Measurements from ENCODE around the gene ATP5ME. TPM values are rescaled to one million over a fixed set of nuclear protein-coding genes. Genes with fewer than 3 reads are reported as not detected.
A peak's percentile ranks its signal among the peaks of the same experiment; 100 is the strongest.

ATP5ME gene
- total and polyA plus RNA-seq, 2 of the 13 experiments (the other 11 are each of a cell fraction or from before 2014, with no cell fraction given), result 305 to 753 TPM

- TF ChIP-seq ZHX2 (IDR thresholded peaks at IDR 0.05; ENCODE audit: low read depth), result no peak; the same call in 1 of the 2 replicates
- no peak for TF ChIP-seq ZHX2 (CRISPR knock-in tag; IDR thresholded peaks at IDR 0.05; ENCODE audit: borderline replicate concordance)
- no peak for TF ChIP-seq ZNF737 (CRISPR knock-in tag; IDR thresholded peaks at IDR 0.05; ENCODE audit: borderline replicate concordance)
- peak; percentile 89 for TF ChIP-seq HIC2 (CRISPR knock-in tag; IDR thresholded peaks at IDR 0.05; ENCODE audit: low read depth)
- TF ChIP-seq ZBTB34 (CRISPR knock-in tag; IDR thresholded peaks at IDR 0.05), result no peak
- no peak for TF ChIP-seq ZNF614 (CRISPR knock-in tag; IDR thresholded peaks at IDR 0.05; ENCODE audit: borderline replicate concordance)
- peak in 1 of 2 experiments; percentile 68; a peak in 1 of 4 replicates for TF ChIP-seq KLF16 (CRISPR knock-in tag; IDR thresholded peaks at IDR 0.05)
- TF ChIP-seq ZNF607 (CRISPR knock-in tag; IDR thresholded peaks at IDR 0.05; ENCODE audit: borderline replicate concordance), result 0 out of 2 replicates have a peak, but pooled peaks have one; percentile 72
- TF ChIP-seq ELF4 (CRISPR knock-in tag; IDR thresholded peaks at IDR 0.05; ENCODE audit: borderline replicate concordance), result no peak
- TF ChIP-seq GATA4 (IDR thresholded peaks at IDR 0.05; ENCODE audit: borderline replicate concordance, low read depth), result no peak
- no peak for TF ChIP-seq MYNN (CRISPR knock-in tag; IDR thresholded peaks at IDR 0.05; ENCODE audit: low read depth)
- TF ChIP-seq TRIM24 (CRISPR knock-in tag; IDR thresholded peaks at IDR 0.05), result no peak
- TF ChIP-seq ZNF350 (CRISPR knock-in tag; IDR thresholded peaks at IDR 0.05; ENCODE audit: borderline replicate concordance, low read depth), result peak; percentile 34; the same call in 1 of the 2 replicates
- TF ChIP-seq ZNF776 (CRISPR knock-in tag; IDR thresholded peaks at IDR 0.05), result no peak
- TF ChIP-seq ZNF10 (CRISPR knock-in tag; IDR thresholded peaks at IDR 0.05; ENCODE audit: borderline replicate concordance, low read depth), result no peak
- no peak for TF ChIP-seq MATR3 (CRISPR knock-in tag; IDR thresholded peaks at IDR 0.05)
- TF ChIP-seq MXD4 (CRISPR knock-in tag; IDR thresholded peaks at IDR 0.05), result 0 out of 2 replicates have a peak, but pooled peaks have one; percentile 59
- no peak for TF ChIP-seq NR0B2 (CRISPR knock-in tag; IDR thresholded peaks at IDR 0.05)
- no peak for TF ChIP-seq NFKB2 (CRISPR knock-in tag; IDR thresholded peaks at IDR 0.05; ENCODE audit: borderline replicate concordance)
- TF ChIP-seq ZNF720 (CRISPR knock-in tag; IDR thresholded peaks at IDR 0.05), result no peak
These were observed 10.0 kb upstream of the ATP5ME start (continued) for GRCh38 chr4:683982-684622.

Data from HepG2 (cell line).